Testis (tissue), 3 donors: Measurements from ENCODE around the gene MED10. TPM values are rescaled to one million over a fixed set of nuclear protein-coding genes. Genes with fewer than 3 reads are reported as not detected.

Experiments used
- DNase-seq: peaks from one replicate; pipeline ENCODE4 v3.0.0-alpha.2; 2019
- H3K27ac ChIP-seq, 2 donors: fragments of 200-600 bp; sonication (generic); one replicate each; pipeline ENCODE4 v1.5.1; 2019
- H3K27me3 ChIP-seq: fragments of 200-600 bp; sonication (generic); one replicate; pipeline ENCODE4 v1.5.1; 2019
- H3K36me3 ChIP-seq: fragments of 200-600 bp; sonication (generic); one replicate; pipeline ENCODE4 v1.5.1; 2017; ENCODE audit warnings: low read depth; ENCODE audit errors: missing control alignments
- H3K4me1 ChIP-seq: fragments of 200-600 bp; sonication (generic); one replicate; pipeline ENCODE4 v1.5.1; 2019
- H3K4me3 ChIP-seq, 2 donors: fragments of 200-600 bp; sonication (generic); one replicate each; pipeline ENCODE4 v1.5.1; 2017 to 2019
- H3K9me3 ChIP-seq: fragments of 200-600 bp; sonication (generic); one replicate; pipeline ENCODE4 v1.5.1; 2017
- CTCF ChIP-seq, 3 experiments: fragments of 450-650 bp in 2 of 3; fragments of 200-600 bp in 1 of 3; sonication (generic) in 1 of 3; IDR thresholded peaks; one replicate each; pipeline ENCODE4 v1.5.1; 2016 to 2019; ENCODE audit warnings: antibody characterized with exemption in 3 of 3, mild to moderate bottlenecking in 2 of 3, moderate library complexity in 1 of 3
- POLR2A ChIP-seq: fragments of 450-650 bp; IDR thresholded peaks from one replicate; pipeline ENCODE4 v1.6.1; 2017; ENCODE audit warnings: antibody characterized with exemption, mild to moderate bottlenecking, moderate library complexity
- WGBS, 2 donors: methylation state at CpG; one replicate each; pipeline ENCODE4 v1.1.5; 2018; 5-methylcytosine and 5-hydroxymethylcytosine counted together
- intact Hi-C: fragments of 100-400 bp; cut with DNase I; formaldehyde crosslinking; loops from one replicate; pipeline ENCODE4 v1.15.1; 2023; ENCODE audit warnings: low total_unique reads
- polyA plus RNA-seq: library from polyadenylated mRNA; stranded (reverse); fragments of 350-450 nt; fragmentation: Illumina TruSeq; extraction: RNeasy Lipid Tissue Mini Kit (QIAGEN cat#74804); gene quantifications from one replicate; pipeline ENCODE4 v1.2.3, GENCODE V29; 2014; ENCODE audit warnings: low read depth, low replicate concordance; ENCODE audit not compliant: insufficient read depth
- total RNA-seq, 2 donors: library from RNA; depleted of rRNA; stranded (reverse); fragments of >200 nt; gene quantifications; one replicate each; pipeline ENCODE4 v1.2.3, GENCODE V29; 2016

The MED10 gene
- total and polyA plus RNA-seq, 3 donors from 2014 or later: 43.6 to 47.9 (median 43.8) TPM

- Histone ChIP-seq H3K4me3 (no peak overlapping the region), H3K36me3 (no peaks in the 10 kb centered on the region), H3K27me3 (no peaks in the 10 kb centered on the region), H3K4me1 (no peaks in the 10 kb centered on the region), H3K9me3 (no peaks in the 10 kb centered on the region), H3K27ac (no peak overlapping the region)
- TF ChIP-seq CTCF (IDR thresholded peaks at IDR 0.05): no peak
- no peak for TF ChIP-seq POLR2A
- intact Hi-C loops: no loop called here
- WGBS, 2 donors: 85 to 90% methylated on average over 5 of the region's 5 CpGs
- DNase-seq: no peak
Measured at GRCh38 chr5:6333182-6333905, 45.0 kb downstream of the MED10 start.

- 46 to 50% methylated on average over 3 of the region's 3 CpGs for whole genome bisulfite sequencing, 2 donors
- Histone ChIP-seq H3K27ac (no peak overlapping the region), H3K4me1 (no peaks in the 10 kb centered on the region), H3K9me3 (no peaks in the 10 kb centered on the region), H3K4me3 (no peak overlapping the region), H3K36me3 (no peaks in the 10 kb centered on the region), H3K27me3 (no peaks in the 10 kb centered on the region)
- DNase-seq: peak; percentile 49
- TF ChIP-seq POLR2A (no peak), CTCF (IDR thresholded peaks at IDR 0.05) (no peak)
- intact Hi-C loops: no loop called here
Measured at GRCh38 chr5:6328173-6328572, 50.2 kb downstream of the MED10 start.

GRCh38 chr5:6326776-6327175, 51.6 kb downstream of the MED10 start:
- no peak for TF ChIP-seq POLR2A
- TF ChIP-seq CTCF (IDR thresholded peaks at IDR 0.05): no peak
- 77 to 82% methylated on average over 5 of the region's 5 CpGs for WGBS, 2 donors
- DNase-seq: no peak
- Histone ChIP-seq H3K27ac (no peak overlapping the region), H3K4me1 (no peaks in the 10 kb centered on the region), H3K4me3 (no peak overlapping the region), H3K36me3 (no peaks in the 10 kb centered on the region), H3K27me3 (no peaks in the 10 kb centered on the region), H3K9me3 (no peaks in the 10 kb centered on the region)
- intact Hi-C loops: no loop called here

- WGBS, 2 donors: 84 to 88% methylated on average over 21 of the region's 21 CpGs
- intact Hi-C loops: no loop called here
Measured at GRCh38 chr5:6322163-6322713, 56.1 kb downstream of the MED10 start.

More at GRCh38 chr5:6322163-6322713, 56.1 kb downstream of the MED10 start:
- DNase-seq: no peak
- TF ChIP-seq CTCF (IDR thresholded peaks at IDR 0.05) (no peak), POLR2A (no peak)
- Histone ChIP-seq H3K27me3 (no peaks in the 10 kb centered on the region), H3K4me1 (no peaks in the 10 kb centered on the region), H3K27ac (no peak overlapping the region), H3K4me3 (no peak overlapping the region), H3K36me3 (no peaks in the 10 kb centered on the region), H3K9me3 (no peaks in the 10 kb centered on the region)

Other genes starting within 250 kb of the MED10 start
- 1 to 10 TPM; 1.9 to 3.2 TPM for gene UBE2QL1, start 70.3 kb upstream of the MED10 start, total RNA-seq
- 2.0 TPM for gene UBE2QL1, start 70.3 kb upstream of the MED10 start, polyA plus RNA-seq